OCI-LY1 (cell line): Measurements from ENCODE around the gene DAAM2.

Experiments used
- EZH2 ChIP-seq: fragments of 200-600 bp; sonication (generic), shearing (Covaris generic); IDR thresholded peaks from 2 replicates; pipeline ENCODE4 v1.8.0; 2017; ENCODE audit warnings: borderline replicate concordance, mixed run types, mild to moderate bottlenecking, antibody characterized with exemption, low read length, moderate library complexity, mixed read lengths
- TF ChIP-seq, protein P1 (sequence below): fragments of 200-600 bp; sonication (generic), shearing (Covaris generic); IDR thresholded peaks from 2 replicates; pipeline ENCODE4 v1.5.1; 2017; ENCODE audit warnings: mild to moderate bottlenecking, antibody characterized with exemption, low read length, moderate library complexity, mixed read lengths

DNA sequence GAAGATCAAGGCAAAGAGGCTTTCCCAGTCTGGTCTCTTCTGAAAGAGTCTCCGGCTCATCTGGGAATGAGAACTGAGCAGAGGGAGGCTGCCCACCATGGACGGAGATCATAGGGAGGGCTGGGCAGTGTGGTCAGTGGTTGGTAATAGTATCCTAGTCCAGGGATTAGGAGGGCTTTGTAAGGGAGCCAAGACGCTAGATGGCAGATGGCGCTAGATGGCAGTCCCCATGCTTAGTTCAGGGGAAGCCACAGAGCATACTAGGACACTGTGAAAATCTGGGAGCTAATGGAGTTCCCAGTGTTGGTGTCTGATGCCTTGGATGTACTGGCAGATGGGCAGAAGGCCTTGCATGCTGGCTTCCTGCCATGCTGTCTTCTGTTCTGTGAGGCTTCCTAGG, 21.7 kb upstream of the DAAM2 start:
- TF ChIP-seq, protein P1, sequence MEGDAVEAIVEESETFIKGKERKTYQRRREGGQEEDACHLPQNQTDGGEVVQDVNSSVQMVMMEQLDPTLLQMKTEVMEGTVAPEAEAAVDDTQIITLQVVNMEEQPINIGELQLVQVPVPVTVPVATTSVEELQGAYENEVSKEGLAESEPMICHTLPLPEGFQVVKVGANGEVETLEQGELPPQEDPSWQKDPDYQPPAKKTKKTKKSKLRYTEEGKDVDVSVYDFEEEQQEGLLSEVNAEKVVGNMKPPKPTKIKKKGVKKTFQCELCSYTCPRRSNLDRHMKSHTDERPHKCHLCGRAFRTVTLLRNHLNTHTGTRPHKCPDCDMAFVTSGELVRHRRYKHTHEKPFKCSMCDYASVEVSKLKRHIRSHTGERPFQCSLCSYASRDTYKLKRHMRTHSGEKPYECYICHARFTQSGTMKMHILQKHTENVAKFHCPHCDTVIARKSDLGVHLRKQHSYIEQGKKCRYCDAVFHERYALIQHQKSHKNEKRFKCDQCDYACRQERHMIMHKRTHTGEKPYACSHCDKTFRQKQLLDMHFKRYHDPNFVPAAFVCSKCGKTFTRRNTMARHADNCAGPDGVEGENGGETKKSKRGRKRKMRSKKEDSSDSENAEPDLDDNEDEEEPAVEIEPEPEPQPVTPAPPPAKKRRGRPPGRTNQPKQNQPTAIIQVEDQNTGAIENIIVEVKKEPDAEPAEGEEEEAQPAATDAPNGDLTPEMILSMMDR = no peak
- TF ChIP-seq EZH2 = no peak
